SK-N-SH (cell line): ENCODE measurements around the gene SECISBP2L. TPM values are rescaled to one million over a fixed set of nuclear protein-coding genes. Genes with fewer than 3 reads are reported as not detected.
A peak's percentile ranks its signal among the peaks of the same experiment; 100 is the strongest.

Experiments
- CTCF ChIA-PET: fragments of 300-600, 350-600 bp; formaldehyde crosslinking; extraction: SDS; loops from one replicate; lab custom pipeline; 2021; lab: Yijun Ruan, JAX
- POLR2A ChIA-PET: fragments of 350-600 bp; sonication (Branson Sonifier 250); formaldehyde crosslinking; extraction: SDS; loops from one replicate; lab custom pipeline; 2020; ENCODE audit warnings: antibody characterized with exemption, inconsistent platforms; lab: Yijun Ruan, JAX
- DNase-seq: peaks from one replicate; pipeline ENCODE4 v3.0.0; 2012
- H2AFZ ChIP-seq: fragments of 200-600 bp; sonication (generic); 2 replicates; pipeline ENCODE4 v1.8.1; 2016; ENCODE audit warnings: antibody characterized with exemption, mild to moderate bottlenecking, low read depth
- H3F3A ChIP-seq: fragments of 200-600 bp; sonication (generic); replicated peaks from 2 replicates; pipeline ENCODE3; 2016; ENCODE audit warnings: antibody characterized with exemption, mild to moderate bottlenecking; ENCODE audit not compliant: insufficient read depth
- H3K27ac ChIP-seq, 2 experiments: fragments of 200-500 bp in 1 of 2; fragments of 200-600 bp in 1 of 2; sonication (Bioruptor generic) in 1 of 2; sonication (generic), shearing (Covaris generic) in 1 of 2; 2 replicates each; pipeline versions ENCODE4 v1.5.1 to v1.6.1; 2014 to 2016; ENCODE audit warnings: low read depth in 2 of 2, inconsistent platforms in 1 of 2, low read length in 1 of 2, mild to moderate bottlenecking in 1 of 2, mixed read lengths in 1 of 2
- H3K27me3 ChIP-seq: fragments of 200-600 bp; sonication (generic), shearing (Covaris generic); 2 replicates; pipeline ENCODE4 v1.6.1; 2016; ENCODE audit warnings: mixed run types; ENCODE audit not compliant: insufficient read depth
- H3K36me3 ChIP-seq, 2 experiments: fragments of 200-500 bp in 1 of 2; fragments of 200-600 bp in 1 of 2; sonication (Bioruptor generic) in 1 of 2; sonication (generic) in 1 of 2; replicated peaks in 1 of 2; 2 replicates each; pipeline versions ENCODE3 to v1.5.1; 2014 to 2016; ENCODE audit warnings: low read length in 1 of 2, mild to moderate bottlenecking in 1 of 2; ENCODE audit not compliant: insufficient read depth in 2 of 2, control insufficient read depth in 1 of 2
- H3K4me1 ChIP-seq, 2 experiments: fragments of 200-500 bp in 1 of 2; fragments of 200-600 bp in 1 of 2; sonication (Bioruptor generic) in 1 of 2; sonication (generic), shearing (Covaris generic) in 1 of 2; 2 replicates each; pipeline versions ENCODE4 v1.5.1 to v1.6.1; 2014 to 2016; ENCODE audit warnings: low read depth in 1 of 2, low read length in 1 of 2, mixed run types in 1 of 2; ENCODE audit not compliant: insufficient read depth in 2 of 2, control insufficient read depth in 1 of 2
- H3K4me2 ChIP-seq: fragments of 200-600 bp; sonication (generic), shearing (Covaris generic); 2 replicates; pipeline ENCODE4 v1.6.1; 2017; ENCODE audit warnings: mixed run types
- H3K4me3 ChIP-seq, 2 experiments: fragments of 200-500 bp in 1 of 2; fragments of 200-600 bp in 1 of 2; sonication (Bioruptor generic) in 1 of 2; sonication (generic), shearing (Covaris generic) in 1 of 2; 2 replicates each; pipeline versions ENCODE4 v1.5.1 to v1.8.1; 2014 to 2016; ENCODE audit warnings: low read depth in 2 of 2, inconsistent platforms in 1 of 2, low read length in 1 of 2, mild to moderate bottlenecking in 1 of 2, mixed read lengths in 1 of 2, moderate library complexity in 1 of 2
- H3K79me2 ChIP-seq: fragments of 200-600 bp; sonication (generic); 2 replicates; pipeline ENCODE4 v1.8.1; 2017; ENCODE audit warnings: mild to moderate bottlenecking; ENCODE audit not compliant: insufficient read depth
- H3K9ac ChIP-seq: fragments of 200-600 bp; sonication (generic); 2 replicates; pipeline ENCODE4 v1.6.1; 2017; ENCODE audit warnings: mixed run types
- H3K9me2 ChIP-seq: fragments of 200-600 bp; sonication (generic); 2 replicates; pipeline ENCODE4 v1.6.1; 2017; ENCODE audit warnings: mixed run types
- H3K9me3 ChIP-seq: fragments of 200-600 bp; sonication (generic); 2 replicates; pipeline ENCODE4 v1.6.1; 2017; ENCODE audit warnings: mixed run types, mild to moderate bottlenecking, moderate library complexity
- H4K20me1 ChIP-seq: fragments of 200-600 bp; sonication (generic); 2 replicates; pipeline ENCODE4 v1.6.1; 2017; ENCODE audit warnings: mild to moderate bottlenecking, mixed run types; ENCODE audit not compliant: insufficient read depth
- ELF1 ChIP-seq: IDR thresholded peaks from 2 replicates; pipeline ENCODE4 v1.4.0; 2012
- EP300 ChIP-seq, 2 experiments: IDR thresholded peaks; 2 replicates each; pipeline versions ENCODE4 v1.4.0 to v1.6.1; 2012; ENCODE audit warnings: borderline replicate concordance in 1 of 2, low read depth in 1 of 2, low read length in 1 of 2
- EZH2phosphoT487 ChIP-seq: fragments of 200-600 bp; sonication (generic); IDR thresholded peaks from 2 replicates; pipeline ENCODE4 v1.6.1; 2017; ENCODE audit warnings: low read depth, mixed run types, mild to moderate bottlenecking, antibody characterized with exemption, moderate library complexity, borderline replicate concordance
- FOSL2 ChIP-seq: IDR thresholded peaks from 2 replicates; pipeline ENCODE4 v1.4.0; 2012; ENCODE audit warnings: low read depth, mild to moderate bottlenecking, moderate library complexity, borderline replicate concordance
- FOXJ3 ChIP-seq: sonication (generic); formaldehyde crosslinking; IDR thresholded peaks from 2 replicates; pipeline ENCODE4 v1.5.1; 2020; ENCODE audit warnings: mild to moderate bottlenecking, missing genetic modification reagents
- FOXM1 ChIP-seq: IDR thresholded peaks from 2 replicates; pipeline ENCODE4 v1.4.0; 2012; ENCODE audit warnings: low read depth, mild to moderate bottlenecking
- GATA2 ChIP-seq: sonication (generic); formaldehyde crosslinking; IDR thresholded peaks from 2 replicates; pipeline ENCODE4 v1.5.0; 2020; ENCODE audit warnings: mild to moderate bottlenecking, missing genetic modification reagents
- JUND ChIP-seq: IDR thresholded peaks from 2 replicates; pipeline ENCODE4 v1.4.0; 2012
- MAX ChIP-seq: IDR thresholded peaks from 2 replicates; pipeline ENCODE4 v1.4.0; 2012; ENCODE audit warnings: low read depth
- MEF2A ChIP-seq: IDR thresholded peaks from 2 replicates; pipeline ENCODE4 v1.4.0; 2012; ENCODE audit warnings: low read depth, borderline replicate concordance
- NFIC ChIP-seq: IDR thresholded peaks from 2 replicates; pipeline ENCODE4 v1.4.0; 2012; ENCODE audit warnings: borderline replicate concordance
- NRF1 ChIP-seq: IDR thresholded peaks from 2 replicates; pipeline ENCODE4 v1.6.1; 2012; ENCODE audit warnings: low read depth, mild to moderate bottlenecking, low read length
- POLR2AphosphoS5 ChIP-seq: IDR thresholded peaks from 2 replicates; pipeline ENCODE4 v1.6.1; 2012; ENCODE audit warnings: low read depth, low read length
- RAD21 ChIP-seq: IDR thresholded peaks from 2 replicates; pipeline ENCODE4 v1.6.1; 2012; ENCODE audit warnings: mild to moderate bottlenecking, low read length
- RXRA ChIP-seq: IDR thresholded peaks from 2 replicates; pipeline ENCODE4 v1.4.0; 2012; ENCODE audit warnings: low read depth, mild to moderate bottlenecking, borderline replicate concordance
- SIN3A ChIP-seq: IDR thresholded peaks from 2 replicates; pipeline ENCODE4 v1.6.1; 2012; ENCODE audit warnings: low read depth, mild to moderate bottlenecking, low read length, moderate library complexity, borderline replicate concordance
- SMC3 ChIP-seq: IDR thresholded peaks from 2 replicates; pipeline ENCODE4 v1.6.1; 2012; ENCODE audit warnings: low read depth, low read length, improper control_type of control experiment
- TAF1 ChIP-seq: IDR thresholded peaks from 2 replicates; pipeline ENCODE4 v1.6.1; 2012; ENCODE audit warnings: low read depth, mild to moderate bottlenecking, low read length, moderate library complexity, borderline replicate concordance
- TCF12 ChIP-seq: IDR thresholded peaks from 2 replicates; pipeline ENCODE4 v1.4.0; 2012
- TEAD4 ChIP-seq: IDR thresholded peaks from 2 replicates; pipeline ENCODE4 v1.4.0; 2012; ENCODE audit warnings: mild to moderate bottlenecking, borderline replicate concordance; ENCODE audit not compliant: insufficient read depth
- USF1 ChIP-seq: IDR thresholded peaks from 2 replicates; pipeline ENCODE4 v1.4.0; 2012; ENCODE audit warnings: low read depth, borderline replicate concordance
- USF2 ChIP-seq: fragments of 150-350 bp; IDR thresholded peaks from 2 replicates; pipeline ENCODE4 v1.6.1; 2017; ENCODE audit warnings: antibody characterized with exemption, low read length, low read depth, borderline replicate concordance
- WGBS: methylation state at CpG from one replicate; pipeline ENCODE4 v1.1.6; 2017; ENCODE audit warnings: low lambda C conversion rate; 5-methylcytosine and 5-hydroxymethylcytosine counted together
- polyA plus RNA-seq, 3 experiments: library from polyadenylated mRNA; depleted of rRNA; stranded (reverse); fragments of >200 nt; gene quantifications; 2 replicates each; pipeline ENCODE4 v1.2.3, GENCODE V29; 2012
- TF ChIP-seq, protein P1 (sequence below): fragments of 200-600 bp; sonication (generic); IDR thresholded peaks from 2 replicates; pipeline ENCODE4 v1.6.1; 2017; ENCODE audit warnings: antibody characterized with exemption, mild to moderate bottlenecking, moderate library complexity
- TF ChIP-seq, protein P2 (sequence below): IDR thresholded peaks from 2 replicates; pipeline ENCODE4; 2012

SECISBP2L gene
- polyA plus RNA-seq, 1 of the 3 experiments (the other 2 are of a cell fraction) = 6.0 TPM

DNA sequence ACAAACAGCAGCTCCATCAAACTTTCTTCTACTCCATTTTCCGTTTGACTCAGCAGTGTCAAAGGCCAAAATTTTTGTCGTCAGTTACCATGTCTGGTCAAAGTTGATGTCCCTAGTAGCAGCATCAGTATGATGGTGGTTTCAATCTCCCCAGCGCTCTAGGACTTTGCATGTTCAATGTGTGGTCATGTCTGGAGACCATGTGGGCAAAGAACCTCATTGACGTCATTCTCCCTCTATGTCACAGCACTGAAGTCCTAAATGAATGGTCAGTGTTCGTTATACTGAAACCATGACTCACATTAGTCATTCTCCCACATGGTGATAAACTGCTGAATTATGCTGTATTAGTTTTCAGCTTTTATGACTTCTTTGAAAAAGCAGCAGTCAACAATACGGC lies 105.7 kb downstream of the SECISBP2L start (continued):
- TF ChIP-seq NFIC (no peak; the same call in 1 of the 2 replicates), JUND (peak; percentile 86), RXRA (0 out of 2 replicates have a peak, but pooled peaks have one; percentile 26), POLR2AphosphoS5 (peak; percentile 42; the same call in 1 of the 2 replicates), TAF1 (no peak), FOXJ3 (no peak), MAX (peak; percentile 84)
- TF ChIP-seq, protein P1, sequence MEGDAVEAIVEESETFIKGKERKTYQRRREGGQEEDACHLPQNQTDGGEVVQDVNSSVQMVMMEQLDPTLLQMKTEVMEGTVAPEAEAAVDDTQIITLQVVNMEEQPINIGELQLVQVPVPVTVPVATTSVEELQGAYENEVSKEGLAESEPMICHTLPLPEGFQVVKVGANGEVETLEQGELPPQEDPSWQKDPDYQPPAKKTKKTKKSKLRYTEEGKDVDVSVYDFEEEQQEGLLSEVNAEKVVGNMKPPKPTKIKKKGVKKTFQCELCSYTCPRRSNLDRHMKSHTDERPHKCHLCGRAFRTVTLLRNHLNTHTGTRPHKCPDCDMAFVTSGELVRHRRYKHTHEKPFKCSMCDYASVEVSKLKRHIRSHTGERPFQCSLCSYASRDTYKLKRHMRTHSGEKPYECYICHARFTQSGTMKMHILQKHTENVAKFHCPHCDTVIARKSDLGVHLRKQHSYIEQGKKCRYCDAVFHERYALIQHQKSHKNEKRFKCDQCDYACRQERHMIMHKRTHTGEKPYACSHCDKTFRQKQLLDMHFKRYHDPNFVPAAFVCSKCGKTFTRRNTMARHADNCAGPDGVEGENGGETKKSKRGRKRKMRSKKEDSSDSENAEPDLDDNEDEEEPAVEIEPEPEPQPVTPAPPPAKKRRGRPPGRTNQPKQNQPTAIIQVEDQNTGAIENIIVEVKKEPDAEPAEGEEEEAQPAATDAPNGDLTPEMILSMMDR = no peak

- Histone ChIP-seq H3K27ac (peak overlapping the region in 1 of 2 experiments; percentile 96; a peak in 2 of 4 replicates), H3K79me2 (no peaks in the 10 kb centered on the region), H3K4me3 (no peak overlapping the region), H3K9ac (peak overlapping the region; percentile 38; the same call in 1 of the 2 replicates), H2AFZ (peak overlapping the region; percentile 42; the same call in 1 of the 2 replicates), H3K4me2 (peak overlapping the region; percentile 67), H3K36me3 (no peaks in the 10 kb centered on the region), H3K27me3 (no peaks in the 10 kb centered on the region), H4K20me1 (no peaks in the 10 kb centered on the region), H3K9me3 (no peaks in the 10 kb centered on the region), H3F3A (peaks cover 36% of the 10 kb centered on the region), H3K9me2 (no peaks in the 10 kb centered on the region), H3K4me1 (peaks cover 0 to 55% of the 10 kb centered on the region in 2 experiments; a peak in 2 of 4 replicates)
- 11% methylated on average over 2 of the region's 4 CpGs for WGBS
- CTCF ChIA-PET = interaction anchor here (1.1 to 1.5 kb wide), 2 partner anchors 36 to 78 kb away, joined by 3 read pairs; no protein-coding TSS in a partner anchor
- POLR2A ChIA-PET = no interaction called here
- DNase-seq = no peak
- TF ChIP-seq FOSL2 = peak; percentile 97
- peak; percentile 64 for TF ChIP-seq MAX
- no peak for TF ChIP-seq SMC3
- TF ChIP-seq SIN3A = 0 out of 2 replicates have a peak, but pooled peaks have one; percentile 32
- peak; percentile 22; the same call in 1 of the 2 replicates for TF ChIP-seq RXRA
- TF ChIP-seq NRF1 = no peak
- TF ChIP-seq RAD21 = no peak
- TF ChIP-seq, protein P2, sequence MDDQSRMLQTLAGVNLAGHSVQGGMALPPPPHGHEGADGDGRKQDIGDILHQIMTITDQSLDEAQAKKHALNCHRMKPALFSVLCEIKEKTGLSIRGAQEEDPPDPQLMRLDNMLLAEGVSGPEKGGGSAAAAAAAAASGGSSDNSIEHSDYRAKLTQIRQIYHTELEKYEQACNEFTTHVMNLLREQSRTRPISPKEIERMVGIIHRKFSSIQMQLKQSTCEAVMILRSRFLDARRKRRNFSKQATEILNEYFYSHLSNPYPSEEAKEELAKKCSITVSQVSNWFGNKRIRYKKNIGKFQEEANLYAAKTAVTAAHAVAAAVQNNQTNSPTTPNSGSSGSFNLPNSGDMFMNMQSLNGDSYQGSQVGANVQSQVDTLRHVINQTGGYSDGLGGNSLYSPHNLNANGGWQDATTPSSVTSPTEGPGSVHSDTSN = peak; percentile 84
- peak; percentile 54; the same call in 1 of the 2 replicates for TF ChIP-seq POLR2AphosphoS5
- 0 out of 2 replicates have a peak, but pooled peaks have one; percentile 38 for TF ChIP-seq TEAD4
- no peak for TF ChIP-seq EZH2phosphoT487
- no peak for TF ChIP-seq TAF1
- peak; percentile 86 for TF ChIP-seq MEF2A
- peak in 1 of 2 experiments; percentile 72; a peak in 1 of 4 replicates for TF ChIP-seq EP300 (IDR thresholded peaks at IDR 0.05; ENCODE audit: borderline replicate concordance in 1 of 2, low read depth in 1 of 2, low read length in 1 of 2)
- TF ChIP-seq USF1 = no peak
- no peak for TF ChIP-seq GATA2
- TF ChIP-seq TCF12 = peak; percentile 88
- TF ChIP-seq USF2 = no peak
- TF ChIP-seq NFIC = peak; percentile 90
- no peak for TF ChIP-seq ELF1
- TF ChIP-seq, protein P1 = no peak
- TF ChIP-seq JUND = peak; percentile 89
- no peak for TF ChIP-seq FOXM1
Observed at GRCh38 chr15:48939648-48940047, 106.6 kb downstream of the SECISBP2L start.
